OCI-LY7 (cell line): ENCODE measurements around the gene ZNF189.

Source experiments
- EZH2phosphoT487 ChIP-seq: fragments of 200-600 bp; sonication (generic); IDR thresholded peaks from 2 replicates; pipeline ENCODE4 v1.6.1; 2018; ENCODE audit warnings: low read depth, borderline replicate concordance, mild to moderate bottlenecking, mixed run types, antibody characterized with exemption, low read length, moderate library complexity, mixed read lengths
- TF ChIP-seq, protein P1 (sequence below): fragments of 200-600 bp; sonication (generic); conservative IDR thresholded peaks from 2 replicates; pipeline ENCODE4 v1.5.1; 2014; ENCODE audit warnings: mild to moderate bottlenecking, antibody characterized with exemption, low read length, moderate library complexity, mixed read lengths

DNA sequence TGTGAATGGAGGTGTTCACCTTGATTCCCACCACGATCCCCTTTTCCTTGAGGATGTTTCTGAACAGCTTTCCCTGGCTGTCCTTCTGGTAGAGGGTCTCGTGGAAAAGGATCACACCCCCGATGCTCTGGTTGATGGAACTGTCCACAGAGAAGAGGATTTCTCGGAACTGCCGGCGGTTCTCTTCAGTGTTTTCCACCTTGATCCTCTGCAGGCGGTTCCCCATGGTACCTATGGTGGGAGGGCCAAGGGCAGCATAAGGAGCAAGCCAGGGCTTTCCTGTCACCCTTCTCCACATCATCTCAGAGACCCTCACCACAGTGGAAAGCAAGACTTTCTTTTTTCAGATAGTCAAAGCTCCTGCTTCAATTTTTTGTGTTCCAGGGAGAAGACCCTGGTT is 31.1 kb downstream of the ZNF189 start:
- TF ChIP-seq, protein P1, sequence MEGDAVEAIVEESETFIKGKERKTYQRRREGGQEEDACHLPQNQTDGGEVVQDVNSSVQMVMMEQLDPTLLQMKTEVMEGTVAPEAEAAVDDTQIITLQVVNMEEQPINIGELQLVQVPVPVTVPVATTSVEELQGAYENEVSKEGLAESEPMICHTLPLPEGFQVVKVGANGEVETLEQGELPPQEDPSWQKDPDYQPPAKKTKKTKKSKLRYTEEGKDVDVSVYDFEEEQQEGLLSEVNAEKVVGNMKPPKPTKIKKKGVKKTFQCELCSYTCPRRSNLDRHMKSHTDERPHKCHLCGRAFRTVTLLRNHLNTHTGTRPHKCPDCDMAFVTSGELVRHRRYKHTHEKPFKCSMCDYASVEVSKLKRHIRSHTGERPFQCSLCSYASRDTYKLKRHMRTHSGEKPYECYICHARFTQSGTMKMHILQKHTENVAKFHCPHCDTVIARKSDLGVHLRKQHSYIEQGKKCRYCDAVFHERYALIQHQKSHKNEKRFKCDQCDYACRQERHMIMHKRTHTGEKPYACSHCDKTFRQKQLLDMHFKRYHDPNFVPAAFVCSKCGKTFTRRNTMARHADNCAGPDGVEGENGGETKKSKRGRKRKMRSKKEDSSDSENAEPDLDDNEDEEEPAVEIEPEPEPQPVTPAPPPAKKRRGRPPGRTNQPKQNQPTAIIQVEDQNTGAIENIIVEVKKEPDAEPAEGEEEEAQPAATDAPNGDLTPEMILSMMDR: no peak
- no peak for TF ChIP-seq EZH2phosphoT487
